ENCODE results near the gene RGS1.

DNA sequence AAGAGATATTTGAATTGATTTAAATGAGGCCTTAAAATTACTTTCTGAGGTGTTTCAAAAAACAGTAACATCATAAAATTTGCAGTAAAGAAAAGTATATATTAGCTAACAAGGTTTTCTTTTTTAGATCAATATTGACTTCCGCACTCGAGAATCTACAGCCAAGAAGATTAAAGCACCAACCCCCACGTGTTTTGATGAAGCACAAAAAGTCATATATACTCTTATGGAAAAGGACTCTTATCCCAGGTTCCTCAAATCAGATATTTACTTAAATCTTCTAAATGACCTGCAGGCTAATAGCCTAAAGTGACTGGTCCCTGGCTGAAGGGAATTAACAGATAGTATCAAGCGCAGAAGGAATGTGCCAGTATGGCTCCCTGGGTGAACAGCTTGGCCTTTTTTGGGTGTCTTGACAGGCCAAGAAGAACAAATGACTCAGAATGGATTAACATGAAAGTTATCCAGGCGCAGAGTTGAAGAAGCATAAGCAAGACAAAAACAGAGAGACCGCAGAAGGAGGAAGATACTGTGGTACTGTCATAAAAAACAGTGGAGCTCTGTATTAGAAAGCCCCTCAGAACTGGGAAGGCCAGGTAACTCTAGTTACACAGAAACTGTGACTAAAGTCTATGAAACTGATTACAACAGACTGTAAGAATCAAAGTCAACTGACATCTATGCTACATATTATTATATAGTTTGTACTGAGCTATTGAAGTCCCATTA is 3.6 kb downstream of the RGS1 start:
- TF ChIP-seq, protein P1, sequence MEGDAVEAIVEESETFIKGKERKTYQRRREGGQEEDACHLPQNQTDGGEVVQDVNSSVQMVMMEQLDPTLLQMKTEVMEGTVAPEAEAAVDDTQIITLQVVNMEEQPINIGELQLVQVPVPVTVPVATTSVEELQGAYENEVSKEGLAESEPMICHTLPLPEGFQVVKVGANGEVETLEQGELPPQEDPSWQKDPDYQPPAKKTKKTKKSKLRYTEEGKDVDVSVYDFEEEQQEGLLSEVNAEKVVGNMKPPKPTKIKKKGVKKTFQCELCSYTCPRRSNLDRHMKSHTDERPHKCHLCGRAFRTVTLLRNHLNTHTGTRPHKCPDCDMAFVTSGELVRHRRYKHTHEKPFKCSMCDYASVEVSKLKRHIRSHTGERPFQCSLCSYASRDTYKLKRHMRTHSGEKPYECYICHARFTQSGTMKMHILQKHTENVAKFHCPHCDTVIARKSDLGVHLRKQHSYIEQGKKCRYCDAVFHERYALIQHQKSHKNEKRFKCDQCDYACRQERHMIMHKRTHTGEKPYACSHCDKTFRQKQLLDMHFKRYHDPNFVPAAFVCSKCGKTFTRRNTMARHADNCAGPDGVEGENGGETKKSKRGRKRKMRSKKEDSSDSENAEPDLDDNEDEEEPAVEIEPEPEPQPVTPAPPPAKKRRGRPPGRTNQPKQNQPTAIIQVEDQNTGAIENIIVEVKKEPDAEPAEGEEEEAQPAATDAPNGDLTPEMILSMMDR (conservative IDR thresholded peaks at IDR 0.05), result no peak
- no peak for TF ChIP-seq ZFX (IDR thresholded peaks at IDR 0.05)

Data from C4-2B (cell line).